Upper lobe of left lung (tissue), 4 donors: Measurements from ENCODE around the gene ASIC2.

ENCODE experiments used
- CTCF ChIP-seq, 6 experiments: fragments of 450-650 bp in 4 of 6; fragments of 200-600 bp in 2 of 6; sonication (generic) in 2 of 6; IDR thresholded peaks; one replicate each; pipeline ENCODE4 v1.5.1; 2016 to 2019; ENCODE audit warnings: antibody characterized with exemption in 6 of 6
- EP300 ChIP-seq, 4 donors: sonication (generic); formaldehyde crosslinking; IDR thresholded peaks; one replicate each; pipeline ENCODE4 v1.5.1; 2017; ENCODE audit warnings: antibody characterized with exemption in 4 of 4, control low read depth in 2 of 4
- POLR2A ChIP-seq, 4 donors: fragments of 450-650 bp; IDR thresholded peaks; one replicate each; pipeline ENCODE4 v1.5.1; 2016 to 2017; ENCODE audit warnings: antibody characterized with exemption in 4 of 4, mild to moderate bottlenecking in 2 of 4
- POLR2AphosphoS5 ChIP-seq, 2 donors: sonication (generic); formaldehyde crosslinking; IDR thresholded peaks; one replicate each; pipeline ENCODE4 v1.5.1; 2017; ENCODE audit warnings: antibody characterized with exemption in 2 of 2

- no peak for TF ChIP-seq CTCF (IDR thresholded peaks at IDR 0.05)
- no peak for TF ChIP-seq POLR2A (IDR thresholded peaks at IDR 0.05)
- TF ChIP-seq EP300 (IDR thresholded peaks at IDR 0.05): no peak
- TF ChIP-seq POLR2AphosphoS5 (IDR thresholded peaks at IDR 0.05): no peak
Observed at GRCh38 chr17:33124185-33124584, 168.9 kb downstream of the ASIC2 start.
